SK-N-MC (cell line): ENCODE measurements around the gene CGB5.

ENCODE experiments used
- EZH2 ChIP-seq: fragments of 200-600 bp; sonication (generic); IDR thresholded peaks from one replicate; pipeline ENCODE4 v1.6.1; 2017; ENCODE audit warnings: antibody characterized with exemption
- FOXP2 ChIP-seq: optimal IDR thresholded peaks from 2 replicates; pipeline ENCODE3; 2011; ENCODE audit warnings: mild to moderate bottlenecking, moderate library complexity; ENCODE audit not compliant: insufficient read depth; ENCODE audit errors: extremely low read length, control extremely low read depth
- POLR2AphosphoS5 ChIP-seq: IDR thresholded peaks from 2 replicates; pipeline ENCODE4 v1.6.1; 2012; ENCODE audit warnings: mild to moderate bottlenecking, low read depth, low read length, borderline replicate concordance

GRCh38 chr19:49071860-49072547 lies 28.4 kb downstream of the CGB5 start:
- TF ChIP-seq EZH2 (no peak), FOXP2 (no peak), POLR2AphosphoS5 (peak; percentile 70; the same call in 1 of the 2 replicates)
